ENCODE measurements around the gene PLK3. TPM values are rescaled to one million over a fixed set of nuclear protein-coding genes. Genes with fewer than 3 reads are reported as not detected.
"Not testable (repeated sequence)": the region's sequence is repeated elsewhere in the genome, so short reads cannot be mapped to it uniquely, and the experiment has no call there.

Gene PLK3
- polyA plus RNA-seq, 1 experiment, result 14.2 TPM

- TF ChIP-seq, protein P1, sequence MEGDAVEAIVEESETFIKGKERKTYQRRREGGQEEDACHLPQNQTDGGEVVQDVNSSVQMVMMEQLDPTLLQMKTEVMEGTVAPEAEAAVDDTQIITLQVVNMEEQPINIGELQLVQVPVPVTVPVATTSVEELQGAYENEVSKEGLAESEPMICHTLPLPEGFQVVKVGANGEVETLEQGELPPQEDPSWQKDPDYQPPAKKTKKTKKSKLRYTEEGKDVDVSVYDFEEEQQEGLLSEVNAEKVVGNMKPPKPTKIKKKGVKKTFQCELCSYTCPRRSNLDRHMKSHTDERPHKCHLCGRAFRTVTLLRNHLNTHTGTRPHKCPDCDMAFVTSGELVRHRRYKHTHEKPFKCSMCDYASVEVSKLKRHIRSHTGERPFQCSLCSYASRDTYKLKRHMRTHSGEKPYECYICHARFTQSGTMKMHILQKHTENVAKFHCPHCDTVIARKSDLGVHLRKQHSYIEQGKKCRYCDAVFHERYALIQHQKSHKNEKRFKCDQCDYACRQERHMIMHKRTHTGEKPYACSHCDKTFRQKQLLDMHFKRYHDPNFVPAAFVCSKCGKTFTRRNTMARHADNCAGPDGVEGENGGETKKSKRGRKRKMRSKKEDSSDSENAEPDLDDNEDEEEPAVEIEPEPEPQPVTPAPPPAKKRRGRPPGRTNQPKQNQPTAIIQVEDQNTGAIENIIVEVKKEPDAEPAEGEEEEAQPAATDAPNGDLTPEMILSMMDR (IDR thresholded peaks at IDR 0.05; ENCODE audit: low read depth, low read length), result no peak
- H3K9me3 ChIP-seq (ENCODE audit: control insufficient read depth, insufficient read depth, low read length), result peaks cover 5% of the 10 kb centered on the region; the same call in 1 of the 2 replicates
- ChIA-PET POLR2A (interaction anchor here (1.2 kb wide), 1 partner anchor 15 kb away, joined by 3 read pairs; the partner anchor contains the start of gene BTBD19), CTCF (interaction anchor here (1.1 to 1.4 kb wide), 2 partner anchors 12 to 13 kb away, joined by 3 read pairs; no protein-coding TSS in a partner anchor)
- no peak overlapping the region for H3K4me3 ChIP-seq (ENCODE audit: low read depth, low read length)
- no peaks in the 10 kb centered on the region for H3K27me3 ChIP-seq (ENCODE audit: control insufficient read depth, insufficient read depth, low read length)
- no peak overlapping the region for H3K27ac ChIP-seq (ENCODE audit: low read depth, low read length)
- DNase-seq (ENCODE audit: low read depth, low spot score), result no peak
Measured at GRCh38 chr1:44822981-44823451, 22.8 kb downstream of the PLK3 start.

DNA sequence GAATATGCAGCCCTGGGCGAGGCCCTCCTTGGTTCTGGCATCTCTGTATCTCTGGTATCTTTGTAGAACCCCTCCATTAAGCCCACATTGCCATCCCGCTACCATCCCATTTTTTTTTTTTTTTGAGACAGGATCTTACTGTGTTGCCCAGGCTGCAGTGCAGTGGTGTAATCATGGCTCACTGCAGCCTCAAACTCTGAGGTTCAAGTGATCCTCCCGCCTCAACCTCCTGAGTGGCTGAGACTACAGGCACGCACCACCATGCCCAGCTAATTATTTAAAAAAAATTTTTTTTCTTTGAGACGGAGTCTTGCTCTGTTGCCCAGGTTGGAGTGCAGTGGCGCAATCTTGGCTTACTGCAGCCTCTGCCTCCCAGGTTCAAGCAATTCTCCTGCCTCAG, 24.2 kb downstream of the PLK3 start:
- CTCF ChIA-PET, result interaction anchor here (0.7 kb wide), 1 partner anchor 479 kb away, joined by 3 read pairs; no protein-coding TSS in a partner anchor

GRCh38 chr1:44826375-44827196, 26.4 kb downstream of the PLK3 start:
- DNase-seq (ENCODE audit: low read depth, low spot score), result no peak
- POLR2A ChIA-PET, result interaction anchor here (0.5 to 0.9 kb wide), 3 partner anchors 14 to 27 kb away, joined by 3 to 4 read pairs (median 3); partner anchors contain the start of genes PLK3 and PTCH2
- H3K4me3 ChIP-seq (ENCODE audit: low read depth, low read length), result no peak overlapping the region
- TF ChIP-seq, protein P1 (IDR thresholded peaks at IDR 0.05; ENCODE audit: low read depth, low read length), result no peak
- H3K27me3 ChIP-seq (ENCODE audit: control insufficient read depth, insufficient read depth, low read length), result no peaks in the 10 kb centered on the region
- H3K9me3 ChIP-seq (ENCODE audit: control insufficient read depth, insufficient read depth, low read length), result peaks cover 5% of the 10 kb centered on the region; the same call in 1 of the 2 replicates
- CTCF ChIA-PET, result interaction anchor here (0.6 kb wide), 1 partner anchor 99 kb away, joined by 3 read pairs; no protein-coding TSS in a partner anchor
- H3K27ac ChIP-seq (ENCODE audit: low read depth, low read length), result no peak overlapping the region

More for the DNA sequence above, 24.2 kb downstream of the PLK3 start:
- H3K27ac ChIP-seq (ENCODE audit: low read depth, low read length); H3K27me3 ChIP-seq (ENCODE audit: control insufficient read depth, insufficient read depth, low read length); H3K9me3 ChIP-seq (ENCODE audit: control insufficient read depth, insufficient read depth, low read length); H3K4me3 ChIP-seq (ENCODE audit: low read depth, low read length); DNase-seq (ENCODE audit: low read depth, low spot score): not testable (repeated sequence)
- POLR2A ChIA-PET, result interaction anchor here (0.6 kb wide), 1 partner anchor 22 kb away, joined by 3 read pairs; no protein-coding TSS in a partner anchor

- H3K4me3 ChIP-seq (ENCODE audit: low read depth, low read length), result no peak overlapping the region
- peaks cover 5% of the 10 kb centered on the region; the same call in 1 of the 2 replicates for H3K9me3 ChIP-seq (ENCODE audit: control insufficient read depth, insufficient read depth, low read length)
- H3K27me3 ChIP-seq (ENCODE audit: control insufficient read depth, insufficient read depth, low read length), result no peaks in the 10 kb centered on the region
- CTCF ChIA-PET, result interaction anchor here (0.6 kb wide), 2 partner anchors 96 to 98 kb away, joined by 3 to 4 read pairs; no protein-coding TSS in a partner anchor
- no peak for DNase-seq (ENCODE audit: low read depth, low spot score)
- TF ChIP-seq, protein P1 (IDR thresholded peaks at IDR 0.05; ENCODE audit: low read depth, low read length), result no peak
- POLR2A ChIA-PET, result interaction anchor here (0.5 to 0.9 kb wide), 3 partner anchors 14 to 27 kb away, joined by 3 to 4 read pairs (median 3); partner anchors contain the start of genes PLK3 and PTCH2
- H3K27ac ChIP-seq (ENCODE audit: low read depth, low read length), result no peak overlapping the region
Measured at GRCh38 chr1:44827197-44828002, 27.2 kb downstream of the PLK3 start.
